ENCODE measurements around the gene CHD3.

CHD3 gene

DNA sequence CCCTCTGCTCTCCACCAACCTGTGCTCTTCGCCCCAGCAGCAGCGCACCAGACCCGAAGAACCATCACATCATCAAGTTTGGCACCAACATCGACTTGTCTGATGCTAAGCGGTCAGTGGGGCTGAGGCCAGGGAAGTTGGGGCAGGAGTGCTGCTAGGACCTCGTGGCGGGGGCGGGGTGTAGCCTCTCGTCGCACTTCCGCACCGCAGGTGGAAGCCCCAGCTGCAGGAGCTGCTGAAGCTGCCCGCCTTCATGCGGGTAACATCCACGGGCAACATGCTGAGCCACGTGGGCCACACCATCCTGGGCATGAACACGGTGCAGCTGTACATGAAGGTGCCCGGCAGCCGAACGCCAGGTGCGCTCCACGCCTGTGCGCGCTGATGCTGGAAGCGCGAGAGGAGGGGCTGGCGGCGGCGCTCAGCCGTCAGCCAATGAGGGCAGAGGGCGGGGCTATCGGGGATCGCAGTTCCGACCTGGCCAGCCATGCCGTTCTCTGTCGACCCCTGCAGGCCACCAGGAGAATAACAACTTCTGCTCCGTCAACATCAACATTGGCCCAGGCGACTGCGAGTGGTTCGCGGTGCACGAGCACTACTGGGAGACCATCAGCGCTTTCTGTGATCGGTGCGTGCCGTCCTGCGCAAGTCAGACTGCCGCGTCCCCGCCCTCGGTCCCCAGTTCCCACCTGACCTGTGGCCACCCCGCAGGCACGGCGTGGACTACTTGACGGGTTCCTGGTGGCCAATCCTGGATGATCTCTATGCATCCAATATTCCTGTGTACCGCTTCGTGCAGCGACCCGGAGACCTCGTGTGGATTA, 36.9 kb upstream of the CHD3 start:
- TF ChIP-seq, protein P1, sequence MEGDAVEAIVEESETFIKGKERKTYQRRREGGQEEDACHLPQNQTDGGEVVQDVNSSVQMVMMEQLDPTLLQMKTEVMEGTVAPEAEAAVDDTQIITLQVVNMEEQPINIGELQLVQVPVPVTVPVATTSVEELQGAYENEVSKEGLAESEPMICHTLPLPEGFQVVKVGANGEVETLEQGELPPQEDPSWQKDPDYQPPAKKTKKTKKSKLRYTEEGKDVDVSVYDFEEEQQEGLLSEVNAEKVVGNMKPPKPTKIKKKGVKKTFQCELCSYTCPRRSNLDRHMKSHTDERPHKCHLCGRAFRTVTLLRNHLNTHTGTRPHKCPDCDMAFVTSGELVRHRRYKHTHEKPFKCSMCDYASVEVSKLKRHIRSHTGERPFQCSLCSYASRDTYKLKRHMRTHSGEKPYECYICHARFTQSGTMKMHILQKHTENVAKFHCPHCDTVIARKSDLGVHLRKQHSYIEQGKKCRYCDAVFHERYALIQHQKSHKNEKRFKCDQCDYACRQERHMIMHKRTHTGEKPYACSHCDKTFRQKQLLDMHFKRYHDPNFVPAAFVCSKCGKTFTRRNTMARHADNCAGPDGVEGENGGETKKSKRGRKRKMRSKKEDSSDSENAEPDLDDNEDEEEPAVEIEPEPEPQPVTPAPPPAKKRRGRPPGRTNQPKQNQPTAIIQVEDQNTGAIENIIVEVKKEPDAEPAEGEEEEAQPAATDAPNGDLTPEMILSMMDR (IDR thresholded peaks at IDR 0.05), result peak; percentile 92

DNA sequence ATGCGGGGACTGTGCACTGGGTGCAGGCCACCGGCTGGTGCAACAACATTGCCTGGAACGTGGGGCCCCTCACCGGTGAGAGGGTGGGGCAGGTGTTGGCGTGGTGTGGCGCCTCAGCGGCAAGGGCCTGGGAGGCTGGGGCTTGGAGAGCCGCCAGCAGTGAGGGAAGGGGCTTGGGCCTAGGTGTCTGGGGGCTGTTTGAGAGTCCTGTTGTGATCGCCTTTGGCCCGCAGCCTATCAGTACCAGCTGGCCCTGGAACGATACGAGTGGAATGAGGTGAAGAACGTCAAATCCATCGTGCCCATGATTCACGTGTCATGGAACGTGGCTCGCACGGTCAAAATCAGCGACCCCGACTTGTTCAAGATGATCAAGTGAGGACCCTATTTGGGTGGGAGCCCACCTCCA, 36.3 kb upstream of the CHD3 start:
- TF ChIP-seq, protein P1 (IDR thresholded peaks at IDR 0.05), result no peak

DNA sequence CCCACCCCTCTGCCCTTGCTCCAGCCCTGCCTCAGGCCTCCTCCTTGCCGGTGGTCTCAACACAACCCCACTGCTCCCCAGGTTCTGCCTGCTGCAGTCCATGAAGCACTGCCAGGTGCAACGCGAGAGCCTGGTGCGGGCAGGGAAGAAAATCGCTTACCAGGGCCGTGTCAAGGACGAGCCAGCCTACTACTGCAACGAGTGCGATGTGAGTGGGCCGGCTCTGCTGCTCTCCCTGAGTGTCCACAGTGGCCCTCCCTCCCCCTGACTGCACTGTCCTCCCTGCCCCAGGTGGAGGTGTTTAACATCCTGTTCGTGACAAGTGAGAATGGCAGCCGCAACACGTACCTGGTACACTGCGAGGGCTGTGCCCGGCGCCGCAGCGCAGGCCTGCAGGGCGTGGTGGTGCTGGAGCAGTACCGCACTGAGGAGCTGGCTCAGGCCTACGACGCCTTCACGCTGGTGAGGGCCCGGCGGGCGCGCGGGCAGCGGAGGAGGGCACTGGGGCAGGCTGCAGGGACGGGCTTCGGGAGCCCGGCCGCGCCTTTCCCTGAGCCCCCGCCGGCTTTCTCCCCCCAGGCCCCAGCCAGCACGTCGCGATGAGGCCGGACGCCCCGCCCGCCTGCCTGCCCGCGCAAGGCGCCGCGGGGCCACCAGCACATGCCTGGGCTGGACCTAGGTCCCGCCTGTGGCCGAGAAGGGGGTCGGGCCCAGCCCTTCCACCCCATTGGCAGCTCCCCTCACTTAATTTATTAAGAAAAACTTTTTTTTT, 35.5 kb upstream of the CHD3 start:
- TF ChIP-seq, protein P1 (IDR thresholded peaks at IDR 0.05), result no peak

DNA sequence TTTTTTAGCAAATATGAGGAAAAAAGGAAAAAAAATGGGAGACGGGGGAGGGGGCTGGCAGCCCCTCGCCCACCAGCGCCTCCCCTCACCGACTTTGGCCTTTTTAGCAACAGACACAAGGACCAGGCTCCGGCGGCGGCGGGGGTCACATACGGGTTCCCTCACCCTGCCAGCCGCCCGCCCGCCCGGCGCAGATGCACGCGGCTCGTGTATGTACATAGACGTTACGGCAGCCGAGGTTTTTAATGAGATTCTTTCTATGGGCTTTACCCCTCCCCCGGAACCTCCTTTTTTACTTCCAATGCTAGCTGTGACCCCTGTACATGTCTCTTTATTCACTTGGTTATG, 34.9 kb upstream of the CHD3 start:
- TF ChIP-seq, protein P1 (IDR thresholded peaks at IDR 0.05), result no peak

DNA sequence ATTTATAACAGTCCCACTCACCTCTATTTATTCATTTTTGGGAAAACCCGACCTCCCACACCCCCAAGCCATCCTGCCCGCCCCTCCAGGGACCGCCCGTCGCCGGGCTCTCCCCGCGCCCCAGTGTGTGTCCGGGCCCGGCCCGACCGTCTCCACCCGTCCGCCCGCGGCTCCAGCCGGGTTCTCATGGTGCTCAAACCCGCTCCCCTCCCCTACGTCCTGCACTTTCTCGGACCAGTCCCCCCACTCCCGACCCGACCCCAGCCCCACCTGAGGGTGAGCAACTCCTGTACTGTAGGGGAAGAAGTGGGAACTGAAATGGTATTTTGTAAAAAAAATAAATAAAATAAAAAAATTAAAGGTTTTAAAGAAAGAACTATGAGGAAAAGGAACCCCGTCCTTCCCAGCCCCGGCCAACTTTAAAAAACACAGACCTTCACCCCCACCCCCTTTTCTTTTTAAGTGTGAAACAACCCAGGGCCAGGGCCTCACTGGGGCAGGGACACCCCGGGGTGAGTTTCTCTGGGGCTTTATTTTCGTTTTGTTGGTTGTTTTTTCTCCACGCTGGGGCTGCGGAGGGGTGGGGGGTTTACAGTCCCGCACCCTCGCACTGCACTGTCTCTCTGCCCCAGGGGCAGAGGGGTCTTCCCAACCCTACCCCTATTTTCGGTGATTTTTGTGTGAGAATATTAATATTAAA, 34.4 kb upstream of the CHD3 start:
- TF ChIP-seq, protein P1 (IDR thresholded peaks at IDR 0.05), result no peak

DNA sequence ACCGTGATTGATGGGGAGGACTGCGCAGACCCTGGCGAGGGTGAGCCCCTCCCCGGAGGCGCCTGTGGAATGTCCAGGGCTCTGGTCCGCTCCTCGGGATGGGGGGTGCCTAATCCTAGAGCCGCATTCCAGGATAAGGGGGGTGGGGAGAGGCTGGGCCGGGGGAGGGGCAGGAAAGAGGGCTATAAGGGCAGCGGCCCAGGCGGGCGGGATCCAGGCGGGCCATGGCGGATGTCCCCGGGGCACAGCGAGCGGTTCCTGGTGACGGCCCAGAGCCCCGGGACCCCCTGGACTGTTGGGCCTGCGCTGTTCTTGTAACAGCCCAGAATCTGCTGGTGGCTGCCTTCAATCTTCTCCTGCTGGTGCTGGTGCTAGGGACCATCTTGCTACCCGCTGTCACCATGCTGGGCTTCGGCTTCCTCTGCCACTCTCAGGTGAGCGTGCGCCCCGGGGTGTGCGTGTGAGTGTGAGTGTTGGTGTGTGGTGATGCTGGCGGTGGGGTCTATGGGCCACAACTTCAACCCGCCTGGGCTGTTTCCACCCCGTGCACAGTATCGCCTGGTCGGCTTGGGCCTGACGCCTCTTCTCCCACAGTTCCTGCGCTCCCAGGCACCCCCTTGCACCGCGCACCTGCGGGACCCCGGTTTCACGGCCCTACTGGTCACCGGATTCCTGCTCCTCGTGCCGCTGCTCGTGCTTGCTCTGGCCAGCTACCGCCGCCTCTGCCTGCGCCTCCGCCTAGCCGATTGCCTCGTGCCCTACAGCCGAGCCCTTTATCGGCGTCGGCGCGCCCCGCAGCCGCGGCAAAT, 33.5 kb upstream of the CHD3 start, which contains the start of gene TMEM88:
TSS of gene TMEM88 (plus strand) at position 216 of the 809 bp plus-strand sequence. CDS start at position 225, 9 bp downstream.
- TF ChIP-seq, protein P1 (IDR thresholded peaks at IDR 0.05), result no peak

DNA sequence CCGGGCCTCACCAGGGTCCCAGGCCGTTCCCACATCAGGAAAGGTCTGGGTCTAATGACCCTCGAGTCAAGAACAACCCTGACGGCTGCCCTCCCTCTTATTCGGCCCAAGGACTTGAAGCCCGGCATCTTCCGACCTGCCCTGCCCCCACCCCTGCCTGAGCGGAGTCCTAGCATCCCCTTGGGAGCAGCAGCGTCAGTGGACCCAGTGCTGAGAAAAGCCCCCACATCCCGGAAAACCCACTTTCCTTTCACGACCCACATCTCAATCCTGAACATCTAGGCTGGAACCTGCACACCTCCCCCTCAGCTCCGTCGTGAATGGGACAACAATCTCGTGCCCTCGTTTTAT, 33.0 kb upstream of the CHD3 start:
- TF ChIP-seq, protein P1 (IDR thresholded peaks at IDR 0.05), result no peak
